ENCODE data around the gene PTPN23.

PTPN23 gene

DNA sequence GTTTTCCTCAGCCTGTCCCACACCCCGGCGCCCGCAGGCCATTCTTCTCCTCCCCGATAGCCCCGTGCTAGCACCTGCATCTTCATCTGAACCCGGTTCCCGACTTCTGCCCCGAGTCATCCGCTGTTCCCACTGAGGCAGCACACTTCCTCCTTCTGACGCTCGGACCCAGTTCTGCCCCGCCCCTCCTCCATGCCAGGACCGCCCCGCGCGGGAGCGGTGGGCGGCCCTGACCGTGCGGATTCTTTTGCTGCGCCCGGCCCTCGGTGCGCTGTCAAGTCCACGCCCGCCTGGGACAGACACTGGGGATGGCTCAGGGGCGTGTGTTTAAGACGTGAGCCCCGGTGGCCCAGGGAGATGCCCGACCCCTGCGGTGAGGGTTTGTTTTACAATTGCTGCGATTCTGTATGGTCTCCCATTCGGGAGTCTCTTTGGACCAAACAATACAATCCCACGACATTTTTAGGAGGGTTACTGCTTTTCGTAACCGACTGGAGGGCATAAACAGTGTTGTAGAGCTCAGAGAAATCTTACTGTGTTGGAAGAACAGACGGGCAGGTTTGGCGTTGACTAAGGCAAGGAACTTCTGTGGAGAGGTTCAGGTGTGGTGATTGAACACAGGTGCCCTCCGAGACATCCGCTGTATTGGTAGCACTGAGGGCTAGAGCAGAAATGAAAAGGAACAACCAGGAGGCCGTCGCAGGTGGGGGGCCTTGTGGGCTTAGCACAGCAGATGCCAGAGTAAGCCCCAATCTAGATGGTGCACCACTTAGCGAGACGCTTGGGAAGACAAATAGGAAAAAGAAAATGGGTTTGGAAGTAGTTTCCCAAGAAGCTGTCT, 716 bp downstream of the PTPN23 start:
- peak overlapping the region; percentile 91 for H3K4me3 ChIP-seq (ENCODE audit: low read length)
- TF ChIP-seq, protein P1, sequence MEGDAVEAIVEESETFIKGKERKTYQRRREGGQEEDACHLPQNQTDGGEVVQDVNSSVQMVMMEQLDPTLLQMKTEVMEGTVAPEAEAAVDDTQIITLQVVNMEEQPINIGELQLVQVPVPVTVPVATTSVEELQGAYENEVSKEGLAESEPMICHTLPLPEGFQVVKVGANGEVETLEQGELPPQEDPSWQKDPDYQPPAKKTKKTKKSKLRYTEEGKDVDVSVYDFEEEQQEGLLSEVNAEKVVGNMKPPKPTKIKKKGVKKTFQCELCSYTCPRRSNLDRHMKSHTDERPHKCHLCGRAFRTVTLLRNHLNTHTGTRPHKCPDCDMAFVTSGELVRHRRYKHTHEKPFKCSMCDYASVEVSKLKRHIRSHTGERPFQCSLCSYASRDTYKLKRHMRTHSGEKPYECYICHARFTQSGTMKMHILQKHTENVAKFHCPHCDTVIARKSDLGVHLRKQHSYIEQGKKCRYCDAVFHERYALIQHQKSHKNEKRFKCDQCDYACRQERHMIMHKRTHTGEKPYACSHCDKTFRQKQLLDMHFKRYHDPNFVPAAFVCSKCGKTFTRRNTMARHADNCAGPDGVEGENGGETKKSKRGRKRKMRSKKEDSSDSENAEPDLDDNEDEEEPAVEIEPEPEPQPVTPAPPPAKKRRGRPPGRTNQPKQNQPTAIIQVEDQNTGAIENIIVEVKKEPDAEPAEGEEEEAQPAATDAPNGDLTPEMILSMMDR (IDR thresholded peaks at IDR 0.05; ENCODE audit: low read length), result no peak
- TF ChIP-seq EZH2 (optimal IDR thresholded peaks at IDR 0.05; ENCODE audit: low read depth, low read length), result no peak
- TF ChIP-seq EZH2phosphoT487 (IDR thresholded peaks at IDR 0.05; ENCODE audit: low read length), result no peak
- no peaks in the 10 kb centered on the region for H3K36me3 ChIP-seq (replicated peaks; ENCODE audit: insufficient read depth, low read length)
- peaks cover 10% of the 10 kb centered on the region; the same call in 1 of the 2 replicates for H4K20me1 ChIP-seq (ENCODE audit: insufficient read depth, low read length)
- H3K27me3 ChIP-seq (replicated peaks; ENCODE audit: insufficient read depth, low read length), result no peaks in the 10 kb centered on the region
- peak overlapping the region; percentile 58 for H2AFZ ChIP-seq (ENCODE audit: low read length)
- peak; percentile 86 for DNase-seq
- peak overlapping the region; percentile 83 for H3K27ac ChIP-seq (ENCODE audit: low read length)
- H3K4me2 ChIP-seq (ENCODE audit: low read depth, low read length), result peak overlapping the region; percentile 84
- H3F3A ChIP-seq (ENCODE audit: insufficient read depth, low read length), result peaks cover 4% of the 10 kb centered on the region; the same call in 1 of the 2 replicates
- no peaks in the 10 kb centered on the region for H3K9me3 ChIP-seq (replicated peaks; ENCODE audit: insufficient read depth, low read length)
- H3K4me1 ChIP-seq (ENCODE audit: low read length), result peaks cover 10% of the 10 kb centered on the region
- peak overlapping the region; percentile 94 for H3K9ac ChIP-seq (ENCODE audit: low read length)
- no peaks in the 10 kb centered on the region for H3K9me2 ChIP-seq (replicated peaks; ENCODE audit: insufficient read depth, low read length)
- H3K79me2 ChIP-seq (ENCODE audit: low read length), result peaks cover 67% of the 10 kb centered on the region

DNA sequence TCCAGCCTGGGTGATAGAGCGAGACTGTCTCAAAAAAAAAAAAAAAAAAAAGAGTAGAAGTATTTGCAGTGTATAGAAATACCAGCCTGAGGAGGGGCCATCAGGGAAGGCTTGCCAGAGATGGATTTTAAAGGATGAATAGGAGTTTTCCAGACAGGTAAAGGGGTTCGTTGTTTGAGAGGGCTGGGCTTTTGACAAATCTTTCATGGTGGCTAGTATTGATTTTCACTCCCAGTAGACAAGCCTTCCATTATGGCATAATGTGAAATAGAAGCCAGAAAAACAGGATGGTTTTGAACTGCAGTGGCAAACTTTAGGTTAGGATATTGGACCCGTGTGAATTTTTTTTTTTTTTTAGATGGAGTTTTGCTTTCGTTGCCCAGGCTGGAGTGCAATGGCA, 3.6 kb downstream of the PTPN23 start:
- peaks cover 10% of the 10 kb centered on the region for H3K4me1 ChIP-seq (ENCODE audit: low read length)
- peaks cover 10% of the 10 kb centered on the region; the same call in 1 of the 2 replicates for H4K20me1 ChIP-seq (ENCODE audit: insufficient read depth, low read length)
- peaks cover 4% of the 10 kb centered on the region; the same call in 1 of the 2 replicates for H3F3A ChIP-seq (ENCODE audit: insufficient read depth, low read length)
- no peak overlapping the region for H3K27ac ChIP-seq (ENCODE audit: low read length)
- no peak overlapping the region for H2AFZ ChIP-seq (ENCODE audit: low read length)
- H3K9me2 ChIP-seq (replicated peaks; ENCODE audit: insufficient read depth, low read length), result no peaks in the 10 kb centered on the region
- peaks cover 95% of the 10 kb centered on the region for H3K79me2 ChIP-seq (ENCODE audit: low read length)
- H3K4me3 ChIP-seq (ENCODE audit: low read length), result no peak overlapping the region
- no peak overlapping the region for H3K9ac ChIP-seq (ENCODE audit: low read length)
- H3K27me3 ChIP-seq (replicated peaks; ENCODE audit: insufficient read depth, low read length), result no peaks in the 10 kb centered on the region
- no peak for DNase-seq
- H3K36me3 ChIP-seq (replicated peaks; ENCODE audit: insufficient read depth, low read length), result no peaks in the 10 kb centered on the region
- H3K4me2 ChIP-seq (ENCODE audit: low read depth, low read length), result no peak overlapping the region
- TF ChIP-seq EZH2 (optimal IDR thresholded peaks at IDR 0.05; ENCODE audit: low read depth, low read length), result no peak
- TF ChIP-seq, protein P1 (IDR thresholded peaks at IDR 0.05; ENCODE audit: low read length), result no peak
- no peak for TF ChIP-seq EZH2phosphoT487 (IDR thresholded peaks at IDR 0.05; ENCODE audit: low read length)
- no peaks in the 10 kb centered on the region for H3K9me3 ChIP-seq (replicated peaks; ENCODE audit: insufficient read depth, low read length)

DNA sequence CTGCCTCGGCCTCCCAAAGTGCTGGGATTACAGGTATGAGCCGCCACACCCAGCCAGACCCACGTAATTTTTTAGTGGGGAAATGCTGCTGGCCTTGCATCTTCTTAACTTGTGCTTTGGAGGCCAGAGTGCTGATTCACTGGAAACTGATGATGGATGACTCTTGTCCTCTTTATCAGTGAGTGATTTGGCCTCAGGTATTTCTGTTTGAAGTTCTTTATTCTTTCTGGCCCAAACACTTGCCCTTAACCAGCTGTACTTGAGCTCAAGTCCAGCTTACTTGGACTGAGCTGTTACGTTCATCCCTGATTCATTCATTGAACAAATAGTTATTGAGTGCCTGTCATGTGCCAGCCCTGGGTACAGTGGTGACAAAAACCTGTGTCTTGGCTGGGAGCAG, 4.2 kb downstream of the PTPN23 start:
- H3K9ac ChIP-seq (ENCODE audit: low read length), result no peak overlapping the region
- no peaks in the 10 kb centered on the region for H3K9me2 ChIP-seq (replicated peaks; ENCODE audit: insufficient read depth, low read length)
- peaks cover 6% of the 10 kb centered on the region for H3K4me1 ChIP-seq (ENCODE audit: low read length)
- H3K4me2 ChIP-seq (ENCODE audit: low read depth, low read length), result no peak overlapping the region
- DNase-seq, result no peak
- H3F3A ChIP-seq (ENCODE audit: insufficient read depth, low read length), result peaks cover 4% of the 10 kb centered on the region; the same call in 1 of the 2 replicates
- no peak overlapping the region for H3K27ac ChIP-seq (ENCODE audit: low read length)
- peaks cover 10% of the 10 kb centered on the region; the same call in 1 of the 2 replicates for H4K20me1 ChIP-seq (ENCODE audit: insufficient read depth, low read length)
- H3K79me2 ChIP-seq (ENCODE audit: low read length), result peaks cover 92% of the 10 kb centered on the region
- H3K4me3 ChIP-seq (ENCODE audit: low read length), result no peak overlapping the region
- no peaks in the 10 kb centered on the region for H3K9me3 ChIP-seq (replicated peaks; ENCODE audit: insufficient read depth, low read length)
- H2AFZ ChIP-seq (ENCODE audit: low read length), result no peak overlapping the region
- TF ChIP-seq EZH2phosphoT487 (IDR thresholded peaks at IDR 0.05; ENCODE audit: low read length) (no peak), EZH2 (optimal IDR thresholded peaks at IDR 0.05; ENCODE audit: low read depth, low read length) (no peak)
- TF ChIP-seq, protein P1 (IDR thresholded peaks at IDR 0.05; ENCODE audit: low read length), result no peak
- H3K27me3 ChIP-seq (replicated peaks; ENCODE audit: insufficient read depth, low read length), result no peaks in the 10 kb centered on the region
- H3K36me3 ChIP-seq (replicated peaks; ENCODE audit: insufficient read depth, low read length), result no peaks in the 10 kb centered on the region
